Tibial artery (tissue), 4 donors: ENCODE data around the gene TES.

Experiments used
- DNase-seq, 2 donors: peaks; one replicate each; pipeline ENCODE4 v3.0.0-alpha.2; 2019
- H3K27ac ChIP-seq, 2 donors: fragments of 200-600 bp; sonication (generic) in 1 of 2; 1 replicate in 1 of 2; 2 replicates in 1 of 2; pipeline ENCODE4 v1.5.1; 2018 to 2019; ENCODE audit warnings: mild to moderate bottlenecking in 1 of 2
- H3K27me3 ChIP-seq, 2 donors: fragments of 200-600 bp; sonication (generic) in 1 of 2; one replicate each; pipeline versions ENCODE4 v1.5.1 to v1.6.0; 2016 to 2019
- H3K36me3 ChIP-seq, 3 donors: fragments of 200-600 bp; sonication (generic) in 2 of 3; one replicate each; pipeline ENCODE4 v1.5.1; 2016 to 2019; ENCODE audit warnings: mild to moderate bottlenecking in 2 of 3
- H3K4me1 ChIP-seq, 4 donors: fragments of 200-600 bp; sonication (generic) in 2 of 4; 1 replicate in 3 of 4; 2 replicates in 1 of 4; pipeline ENCODE4 v1.5.1; 2016 to 2019
- H3K4me3 ChIP-seq, 2 donors: fragments of 200-600 bp; sonication (generic) in 1 of 2; 1 replicate in 1 of 2; 2 replicates in 1 of 2; pipeline ENCODE4 v1.5.1; 2018 to 2019; ENCODE audit warnings: mild to moderate bottlenecking in 2 of 2
- H3K9me3 ChIP-seq, 3 donors: fragments of 200-600 bp; sonication (generic) in 1 of 3; one replicate each; pipeline ENCODE4 v1.5.1; 2016 to 2019
- CTCF ChIP-seq, 2 experiments: fragments of 200-600 bp in 1 of 2; fragments of 450-650 bp in 1 of 2; IDR thresholded peaks; one replicate each; pipeline ENCODE4 v1.5.1; 2017 to 2019; ENCODE audit warnings: antibody characterized with exemption in 2 of 2, mild to moderate bottlenecking in 1 of 2, moderate library complexity in 1 of 2
- intact Hi-C: fragments of 100-400 bp; cut with DNase I; formaldehyde crosslinking; loops from one replicate; pipeline ENCODE4 v1.15.0; 2023; ENCODE audit warnings: low total_unique reads

The TES gene

GRCh38 chr7:116257156-116257555 is 46.8 kb downstream of the TES start:
- Histone ChIP-seq H3K9me3 (no peaks in the 10 kb centered on the region), H3K4me3 (no peak overlapping the region), H3K4me1 (peaks cover 0 to 11% (median 2%) of the 10 kb centered on the region in 4 donors), H3K27me3 (no peaks in the 10 kb centered on the region), H3K27ac (no peak overlapping the region), H3K36me3 (peaks cover 32 to 42% (median 33%) of the 10 kb centered on the region in 3 donors)
- no peak for DNase-seq
- intact Hi-C loops: loop anchor here (5.0 kb wide), 1 partner anchor 270 kb away; the partner anchor contains the start of gene CAV1
- no peak for TF ChIP-seq CTCF (IDR thresholded peaks at IDR 0.05)

DNA sequence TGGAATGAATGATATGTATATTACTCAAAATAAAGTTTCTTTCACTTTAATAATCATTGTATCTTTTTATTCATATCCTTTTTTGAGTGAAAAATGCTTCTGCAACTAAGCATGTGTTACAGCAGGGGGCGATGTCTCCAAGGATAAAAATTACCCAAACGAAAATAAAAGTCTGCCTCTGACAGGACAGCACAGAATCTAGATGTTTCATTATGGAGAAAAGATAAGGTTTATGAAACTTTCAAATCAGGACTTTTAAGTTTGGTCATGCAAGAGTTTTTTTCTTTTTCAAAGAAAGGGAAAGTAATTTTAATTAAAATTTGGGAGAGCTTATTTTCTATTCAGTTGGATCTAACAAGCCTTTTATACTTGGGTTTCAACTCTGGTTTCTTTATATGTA is 48.4 kb downstream of the TES start:
- DNase-seq: no peak
- H3K9me3 ChIP-seq: no peaks in the 10 kb centered on the region
- intact Hi-C loops: loop anchor here (2.0 to 5.0 kb wide), 2 partner anchors 269 to 326 kb away; partner anchors contain the start of gene CAV1

GRCh38 chr7:116259156-116259870 is 49.0 kb downstream of the TES start:
- peaks cover 17 to 21% (median 20%) of the 10 kb centered on the region in 3 donors for H3K36me3 ChIP-seq
- H3K4me3 ChIP-seq: no peak overlapping the region
- no peaks in the 10 kb centered on the region for H3K27me3 ChIP-seq
- DNase-seq: no peak
- H3K27ac ChIP-seq: peak overlapping the region in 1 of 2 donors; percentile 4
- peaks cover 0 to 9% (median 2%) of the 10 kb centered on the region in 4 donors for H3K4me1 ChIP-seq
- intact Hi-C loops: loop anchor here (2.0 to 5.0 kb wide), 2 partner anchors 268 to 325 kb away; partner anchors contain the start of gene CAV1
- TF ChIP-seq CTCF (IDR thresholded peaks at IDR 0.05): no peak
- no peaks in the 10 kb centered on the region for H3K9me3 ChIP-seq

More for the DNA sequence above, 48.4 kb downstream of the TES start:
- H3K36me3 ChIP-seq: peaks cover 20 to 26% (median 23%) of the 10 kb centered on the region in 3 donors
- H3K4me3 ChIP-seq: no peak overlapping the region
- TF ChIP-seq CTCF (IDR thresholded peaks at IDR 0.05): peak; percentile 71 to 91
- H3K27ac ChIP-seq: peak overlapping the region in 1 of 2 donors; percentile 4
- no peaks in the 10 kb centered on the region for H3K27me3 ChIP-seq
- H3K4me1 ChIP-seq: peaks cover 0 to 9% (median 2%) of the 10 kb centered on the region in 4 donors

DNA sequence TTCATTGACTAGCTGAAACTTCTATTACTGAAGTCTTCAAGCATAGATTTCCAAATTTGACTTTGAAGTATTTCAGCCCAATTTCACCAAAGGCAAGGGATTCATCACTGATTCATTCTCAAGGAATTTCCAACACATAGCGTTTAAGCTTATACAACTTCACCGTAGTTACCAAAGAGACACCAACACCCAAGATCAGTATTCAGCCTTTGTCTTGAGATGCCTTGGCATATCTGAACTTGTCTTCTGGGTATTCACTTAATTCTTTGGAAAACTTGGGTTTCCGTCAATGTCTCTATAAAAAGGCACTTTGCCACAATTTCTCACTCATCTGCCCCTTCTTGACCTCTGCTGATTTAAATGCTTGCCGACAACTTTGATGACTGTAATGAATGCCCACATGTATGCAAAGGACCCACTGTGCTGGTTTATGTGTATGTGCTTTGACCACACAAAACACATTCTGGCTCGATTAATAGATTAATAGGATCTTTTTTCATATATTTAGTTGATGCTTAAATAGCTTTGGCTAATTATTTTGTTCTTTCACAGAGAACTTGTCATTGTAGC is 49.6 kb downstream of the TES start:
- peaks cover 15 to 20% (median 18%) of the 10 kb centered on the region in 3 donors for H3K36me3 ChIP-seq
- no peak overlapping the region for H3K4me3 ChIP-seq
- no peak overlapping the region for H3K27ac ChIP-seq
- peaks cover 0 to 9% (median 2%) of the 10 kb centered on the region in 4 donors for H3K4me1 ChIP-seq
- intact Hi-C loops: loop anchor here (2.0 to 10.0 kb wide), 3 partner anchors 175 to 325 kb away; partner anchors contain the start of gene CAV1
- H3K27me3 ChIP-seq: no peaks in the 10 kb centered on the region
- TF ChIP-seq CTCF (IDR thresholded peaks at IDR 0.05): no peak
- DNase-seq: no peak
- no peaks in the 10 kb centered on the region for H3K9me3 ChIP-seq

DNA sequence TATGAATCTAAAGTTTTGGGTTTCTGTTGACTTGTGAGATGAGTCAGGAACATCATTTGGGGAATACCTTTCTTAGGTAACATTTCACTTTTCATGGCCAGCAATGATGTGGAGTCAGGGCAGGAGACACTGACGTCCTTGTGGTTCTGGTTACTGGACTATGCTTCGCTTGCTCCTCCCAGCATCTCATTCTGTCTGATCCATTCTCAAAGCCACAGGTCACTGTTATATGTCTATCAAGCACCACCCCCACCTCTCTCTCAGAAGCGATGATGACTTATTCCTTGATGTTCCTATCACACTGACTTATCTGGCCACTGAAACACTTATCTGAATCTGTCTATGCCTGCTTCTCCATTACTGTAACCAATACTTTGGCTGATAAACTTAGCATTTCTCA is 51.6 kb downstream of the TES start:
- H3K9me3 ChIP-seq: no peaks in the 10 kb centered on the region
- H3K27ac ChIP-seq: no peak overlapping the region
- no peak for DNase-seq
- H3K27me3 ChIP-seq: no peaks in the 10 kb centered on the region
- peaks cover 7 to 17% (median 14%) of the 10 kb centered on the region in 3 donors for H3K36me3 ChIP-seq
- no peak for TF ChIP-seq CTCF (IDR thresholded peaks at IDR 0.05)
- peaks cover 0 to 9% (median 2%) of the 10 kb centered on the region in 4 donors for H3K4me1 ChIP-seq
- intact Hi-C loops: loop anchor here (10.0 kb wide), 1 partner anchor 173 kb away; no protein-coding TSS in a partner anchor
- no peak overlapping the region for H3K4me3 ChIP-seq
